ENCODE measurements around the gene CDH12. TPM values are rescaled to one million over a fixed set of nuclear protein-coding genes. Genes with fewer than 3 reads are reported as not detected.

The CDH12 gene
- total and polyA plus RNA-seq, 10 of the 15 experiments (the other 5 are each of a cell fraction or from before 2014, with no cell fraction given) = 0.03 to 0.16 TPM; not detected in 8

DNA sequence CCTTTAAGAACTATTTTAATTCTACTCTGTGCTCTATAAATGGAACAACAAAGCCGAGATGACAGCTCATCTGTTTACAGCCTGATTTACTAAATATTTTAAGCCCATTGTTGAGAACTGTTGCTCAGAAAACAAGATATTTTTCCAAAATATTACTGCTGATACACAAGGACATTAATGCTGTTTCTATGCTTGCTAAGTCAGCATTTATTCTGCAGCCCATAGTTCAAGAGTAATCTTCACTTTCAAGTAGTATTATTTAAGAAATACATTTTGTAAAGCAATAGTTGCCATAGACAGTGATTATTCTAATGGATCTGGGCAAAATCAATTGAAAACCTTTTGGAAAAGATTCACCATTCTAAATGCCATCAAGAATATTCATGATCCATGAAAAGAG is 208.3 kb downstream of the CDH12 start:
- WGBS (ENCODE audit: insufficient coverage, insufficient replicate concordance, low lambda C conversion rate, missing lambda C conversion rate) = 0% methylated on average over 1 of the region's 1 CpG
- Histone ChIP-seq H3K9me3 (replicated peaks; ENCODE audit: control insufficient read depth, insufficient read depth, low read length) (no peaks in the 10 kb centered on the region), H3K27me3 (replicated peaks in 1 of 2; ENCODE audit: control insufficient read depth in 2 of 2, insufficient read depth in 2 of 2, low read length in 1 of 2) (no peaks in the 10 kb centered on the region), H2AFZ (ENCODE audit: control insufficient read depth, low read depth, low read length) (no peak overlapping the region), H3K4me1 (ENCODE audit: control insufficient read depth, insufficient read depth, low read length) (no peaks in the 10 kb centered on the region), H3K4me2 (ENCODE audit: control insufficient read depth, insufficient read depth) (no peak overlapping the region), H3K4me3 (no peak overlapping the region), H3K27ac (ENCODE audit: control insufficient read depth, insufficient read depth) (no peak overlapping the region), H3K9ac (ENCODE audit: control insufficient read depth, insufficient read depth, low read length) (no peak overlapping the region), H3K79me2 (ENCODE audit: control insufficient read depth, insufficient read depth, low read length) (no peaks in the 10 kb centered on the region), H4K20me1 (ENCODE audit: control insufficient read depth, insufficient read depth) (no peaks in the 10 kb centered on the region), H3K36me3 (ENCODE audit: control insufficient read depth in 2 of 2, insufficient read depth in 2 of 2, low read length in 1 of 2) (no peaks in the 10 kb centered on the region)
- CTCF ChIA-PET = no interaction called here
- POLR2A ChIA-PET = no interaction called here
- DNase-seq (ENCODE audit: low read depth, low spot score) = no peak
- no peak for FAIRE-seq
- TF ChIP-seq RELA (IDR thresholded peaks at IDR 0.05; ENCODE audit: borderline replicate concordance, partially characterized antibody) = no peak
- TF ChIP-seq EP300 (IDR thresholded peaks at IDR 0.05; ENCODE audit: borderline replicate concordance in 1 of 2, control insufficient read depth in 1 of 2, low read depth in 2 of 2, low read length in 2 of 2) = no peak
- TF ChIP-seq FOS (IDR thresholded peaks at IDR 0.05; ENCODE audit: borderline replicate concordance, extremely low read depth, insufficient read length) = no peak
- TF ChIP-seq TCF7 (IDR thresholded peaks at IDR 0.05; ENCODE audit: borderline replicate concordance) = no peak
- intact Hi-C loops (cut with micrococcal nuclease; ENCODE audit: unreplicated experiment) (no loop called here), in situ Hi-C loops (cut with MboI) (no loop called here)
- RAD21 ChIA-PET (ENCODE audit: unreplicated experiment) = no interaction called here
- ATAC-seq = no peak
- SMC1A ChIA-PET (ENCODE audit: uncharacterized antibody, unreplicated experiment) = no interaction called here
- no TSS peak for BruUV-seq (replicated peaks)

DNA sequence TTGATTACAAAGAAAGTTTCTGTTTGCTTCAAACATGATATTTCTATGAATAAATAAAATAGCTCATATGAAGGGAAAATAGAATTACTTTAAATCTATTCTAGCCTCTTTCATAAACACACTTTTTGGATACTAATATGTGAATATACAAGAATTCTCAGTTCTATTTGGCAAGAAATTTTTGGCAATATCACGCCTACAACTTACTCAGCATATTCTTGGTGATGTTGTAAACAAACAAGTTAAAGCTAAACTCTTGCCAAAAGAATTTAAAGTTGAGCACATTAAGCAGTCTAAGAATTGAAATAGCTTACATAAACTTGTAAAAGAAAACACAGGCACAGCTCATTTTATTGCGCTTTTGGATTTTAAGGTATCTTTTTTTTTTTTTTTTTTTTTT is 209.8 kb downstream of the CDH12 start:
- Histone ChIP-seq H3K79me2 (ENCODE audit: control insufficient read depth, insufficient read depth, low read length) (no peaks in the 10 kb centered on the region), H3K27ac (ENCODE audit: control insufficient read depth, insufficient read depth) (no peak overlapping the region), H3K4me2 (ENCODE audit: control insufficient read depth, insufficient read depth) (no peak overlapping the region), H3K4me1 (ENCODE audit: control insufficient read depth, insufficient read depth, low read length) (no peaks in the 10 kb centered on the region), H3K9me3 (replicated peaks; ENCODE audit: control insufficient read depth, insufficient read depth, low read length) (no peaks in the 10 kb centered on the region), H3K36me3 (ENCODE audit: control insufficient read depth in 2 of 2, insufficient read depth in 2 of 2, low read length in 1 of 2) (no peaks in the 10 kb centered on the region), H4K20me1 (ENCODE audit: control insufficient read depth, insufficient read depth) (no peaks in the 10 kb centered on the region), H3K27me3 (replicated peaks in 1 of 2; ENCODE audit: control insufficient read depth in 2 of 2, insufficient read depth in 2 of 2, low read length in 1 of 2) (no peaks in the 10 kb centered on the region), H3K9ac (ENCODE audit: control insufficient read depth, insufficient read depth, low read length) (no peak overlapping the region), H3K4me3 (no peak overlapping the region), H2AFZ (ENCODE audit: control insufficient read depth, low read depth, low read length) (no peak overlapping the region)
- ChIA-PET POLR2A (no interaction called here), SMC1A (ENCODE audit: uncharacterized antibody, unreplicated experiment) (interaction anchor here (0.9 kb wide), 1 partner anchor 90 kb away, joined by 3 read pairs; no protein-coding TSS in a partner anchor), RAD21 (ENCODE audit: unreplicated experiment) (no interaction called here), CTCF (interaction anchor here (0.6 kb wide), 1 partner anchor 12 kb away, joined by 3 read pairs; no protein-coding TSS in a partner anchor)
- WGBS (ENCODE audit: insufficient coverage, insufficient replicate concordance, low lambda C conversion rate, missing lambda C conversion rate) = 38% methylated on average over 2 of the region's 2 CpGs
- ATAC-seq (no peak), DNase-seq (ENCODE audit: low read depth, low spot score) (no peak), FAIRE-seq (no peak)
- intact Hi-C loops (cut with micrococcal nuclease; ENCODE audit: unreplicated experiment) (no loop called here), in situ Hi-C loops (cut with MboI) (no loop called here)
- no TSS peak for BruUV-seq (replicated peaks)
- no peak for TF ChIP-seq BACH1 (IDR thresholded peaks at IDR 0.05; ENCODE audit: borderline replicate concordance)
- TF ChIP-seq EZH2 (IDR thresholded peaks at IDR 0.05; ENCODE audit: borderline replicate concordance, control insufficient read depth, low read depth, low read length) = no peak
- no peak for TF ChIP-seq NFYB (IDR thresholded peaks at IDR 0.05; ENCODE audit: insufficient read depth, low read depth, low read length)
- no peak for TF ChIP-seq ELK1 (IDR thresholded peaks at IDR 0.05; ENCODE audit: low read depth, low read length)
- no peak for TF ChIP-seq EGR1 (IDR thresholded peaks at IDR 0.05; ENCODE audit: borderline replicate concordance in 1 of 2, low read depth in 2 of 2, low read length in 2 of 2)
- no peak for TF ChIP-seq NKRF (conservative IDR thresholded peaks at IDR 0.05)
- TF ChIP-seq NR2C1 (IDR thresholded peaks at IDR 0.05) = no peak
- TF ChIP-seq CHD2 (IDR thresholded peaks at IDR 0.05; ENCODE audit: borderline replicate concordance, low read depth, low read length) = no peak
- no peak for TF ChIP-seq MXI1 (IDR thresholded peaks at IDR 0.05; ENCODE audit: low read depth, low read length)
- TF ChIP-seq KAT2A (conservative IDR thresholded peaks at IDR 0.05; ENCODE audit: control insufficient read depth, low read depth, low read length) = no peak
- no peak for TF ChIP-seq RFX5 (IDR thresholded peaks at IDR 0.05; ENCODE audit: low read depth, low read length)
- TF ChIP-seq ASH2L (IDR thresholded peaks at IDR 0.05; ENCODE audit: borderline replicate concordance, low read depth) = no peak

All from GM12878 (cell line).